Placental epithelial cell (primary cell): Measurements from ENCODE around the gene ATOSB. TPM values are rescaled to one million over a fixed set of nuclear protein-coding genes. Genes with fewer than 3 reads are reported as not detected.

Experiments
- total RNA-seq: library from RNA; depleted of rRNA; stranded (reverse); fragments of >200 nt; gene quantifications from 2 replicates; pipeline ENCODE4 v1.2.3, GENCODE V29; 2012

The ATOSB gene, protein sequence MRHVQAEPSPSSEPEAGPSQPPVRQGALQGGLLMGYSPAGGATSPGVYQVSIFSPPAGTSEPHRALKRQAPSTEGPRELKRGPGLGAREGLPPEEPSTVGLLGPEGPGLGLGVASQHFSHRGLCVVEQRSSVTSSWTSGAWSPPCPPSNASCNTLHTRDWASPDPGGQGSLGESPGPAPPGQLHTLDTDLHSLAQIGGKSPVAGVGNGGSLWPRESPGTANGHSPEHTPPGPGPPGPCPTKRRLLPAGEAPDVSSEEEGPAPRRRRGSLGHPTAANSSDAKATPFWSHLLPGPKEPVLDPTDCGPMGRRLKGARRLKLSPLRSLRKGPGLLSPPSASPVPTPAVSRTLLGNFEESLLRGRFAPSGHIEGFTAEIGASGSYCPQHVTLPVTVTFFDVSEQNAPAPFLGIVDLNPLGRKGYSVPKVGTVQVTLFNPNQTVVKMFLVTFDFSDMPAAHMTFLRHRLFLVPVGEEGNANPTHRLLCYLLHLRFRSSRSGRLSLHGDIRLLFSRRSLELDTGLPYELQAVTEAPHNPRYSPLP
- total RNA-seq, result 25.9 and 42.5 TPM in 2 replicates

DNA sequence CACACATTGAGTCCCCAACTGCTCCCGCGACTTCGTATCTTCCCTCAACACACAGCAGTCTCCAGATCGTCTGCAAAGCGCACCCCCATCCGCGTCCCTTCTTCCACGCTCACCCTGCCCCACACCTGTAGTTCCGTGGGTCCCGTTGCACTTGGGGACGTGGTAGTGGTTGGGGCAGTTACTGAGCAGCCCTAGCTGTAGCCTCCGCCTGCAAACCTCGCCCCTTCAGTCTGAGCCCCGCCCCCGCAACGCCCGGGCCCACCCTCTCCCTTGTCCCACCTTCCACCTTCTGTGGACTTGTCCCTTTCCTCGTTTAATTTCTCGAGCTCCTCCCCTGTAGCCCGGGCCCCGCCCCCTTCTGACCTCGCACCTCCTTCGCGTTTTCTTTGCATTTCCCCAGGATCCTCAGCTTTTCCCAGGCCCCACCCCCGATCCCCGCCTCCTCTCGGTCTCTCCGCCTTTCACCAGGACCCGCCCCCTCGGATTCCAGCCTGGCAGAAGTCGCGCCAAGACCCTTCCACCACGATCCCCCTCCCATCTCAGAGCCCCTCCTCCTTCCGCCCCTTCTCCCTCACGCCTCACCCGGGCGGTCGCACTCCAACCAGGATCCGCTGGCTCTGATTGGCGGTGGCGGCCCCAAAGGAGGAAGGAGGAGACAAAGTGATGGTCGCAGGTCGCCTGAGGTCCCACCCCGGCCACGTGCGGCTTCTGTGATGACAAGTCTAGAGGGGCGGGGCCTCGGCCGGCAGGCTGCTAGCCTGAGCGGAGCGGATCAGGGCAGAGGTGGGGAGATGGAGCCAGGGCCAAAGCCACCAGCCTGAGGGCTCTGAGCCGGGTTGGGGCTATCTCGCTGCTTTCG lies at the start of gene ATOSB:
Gene ATOSB, minus strand, starts transcription at position 183 of the 859 bp plus-strand sequence. CDS start 7,588 bp downstream, outside the sequence.

DNA sequence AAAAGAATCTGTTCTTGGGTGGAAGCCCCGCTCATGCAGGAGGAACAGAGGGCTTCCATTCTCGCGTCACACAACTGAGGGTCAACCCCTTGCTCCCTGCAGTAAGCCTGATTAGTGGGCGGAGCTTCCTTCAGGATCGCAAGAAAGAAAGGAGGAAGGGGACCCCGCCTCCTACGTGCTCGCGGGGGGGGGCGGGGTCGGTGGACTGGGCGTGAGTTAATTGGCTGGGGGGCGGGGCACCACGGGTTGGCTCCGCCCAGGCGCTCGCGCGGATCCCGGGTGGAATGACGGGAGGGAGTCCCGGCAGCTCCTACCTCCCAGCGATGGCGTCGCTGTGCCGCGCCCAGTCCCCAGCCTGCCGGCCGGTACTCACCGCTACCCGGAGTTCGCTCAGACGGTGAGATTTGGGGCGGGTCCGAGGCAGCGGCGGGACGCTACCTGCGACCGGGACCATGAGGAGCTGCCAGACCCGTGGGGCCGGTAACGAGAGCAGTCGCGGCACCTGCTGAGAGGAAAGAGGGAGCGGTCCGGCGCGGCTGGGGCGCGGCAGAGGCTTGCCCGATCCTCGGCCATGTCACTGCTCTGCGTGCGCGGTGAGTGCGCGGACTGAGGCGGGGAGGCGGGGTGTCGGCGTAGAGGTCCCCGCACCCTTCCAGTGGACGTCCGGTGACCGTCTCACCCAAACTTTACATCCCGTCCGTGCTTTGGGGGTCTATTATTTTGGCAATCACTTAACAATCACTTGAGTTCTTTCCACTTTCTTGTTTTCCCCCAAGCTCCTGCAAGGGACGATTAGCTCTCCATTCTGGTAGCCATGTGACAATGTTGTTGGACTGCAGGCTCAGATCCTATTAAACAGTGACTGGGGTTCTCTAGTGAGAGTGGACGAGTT lies 46.3 kb upstream of the ATOSB start, which contains the start of gene UNC13B:
Gene UNC13B, plus strand, starts transcription at position 297 of the 892 bp plus-strand sequence. Its CDS starts 275 bp downstream, at position 572.

DNA sequence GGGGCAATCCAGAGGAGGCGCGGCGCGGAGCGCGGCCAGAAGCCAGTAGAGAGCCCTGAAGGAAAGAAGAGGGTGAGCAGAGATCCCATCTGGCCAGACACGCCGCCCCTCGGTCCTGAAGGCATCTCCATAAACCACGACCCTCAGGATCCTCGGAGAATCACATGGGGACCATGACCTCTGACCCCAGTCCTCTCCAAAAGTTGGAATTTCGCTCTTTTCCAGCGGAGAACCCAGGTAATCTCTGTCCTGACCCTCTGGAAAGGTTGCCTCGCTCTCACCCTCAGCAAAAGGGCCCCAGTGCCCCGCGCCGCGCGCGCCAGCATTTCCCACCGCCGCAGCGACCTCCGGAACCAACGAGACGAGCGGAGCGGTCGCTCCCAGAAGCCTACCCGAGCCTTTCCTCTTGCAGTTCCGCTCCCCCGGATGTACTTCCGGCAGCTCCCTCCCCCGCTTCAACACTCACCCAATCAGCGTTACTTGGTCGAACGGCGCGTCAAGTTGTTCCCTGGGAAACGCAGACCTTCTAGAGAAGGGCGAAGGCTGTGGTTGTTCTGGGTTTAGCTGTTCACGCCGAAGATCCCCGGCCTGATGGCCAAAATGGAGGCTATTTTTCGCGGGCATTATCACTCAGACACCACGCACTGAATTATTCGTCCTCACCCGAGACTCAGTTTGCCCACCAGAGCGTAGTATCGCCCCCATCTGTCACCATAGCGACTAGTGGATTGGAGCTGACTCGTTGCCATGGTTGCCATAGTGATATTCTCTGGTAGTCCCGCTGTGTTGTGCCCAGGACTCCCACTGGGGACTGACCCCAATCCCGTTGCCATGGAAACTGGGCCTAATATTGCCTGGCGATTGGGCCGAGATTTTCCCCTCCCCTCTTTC lies 12.6 kb downstream of the ATOSB start, which contains the start of gene STOML2:
Gene STOML2, minus strand, starts transcription at position 363 of the 891 bp plus-strand sequence. Its CDS starts 37 bp downstream, at position 326.

DNA sequence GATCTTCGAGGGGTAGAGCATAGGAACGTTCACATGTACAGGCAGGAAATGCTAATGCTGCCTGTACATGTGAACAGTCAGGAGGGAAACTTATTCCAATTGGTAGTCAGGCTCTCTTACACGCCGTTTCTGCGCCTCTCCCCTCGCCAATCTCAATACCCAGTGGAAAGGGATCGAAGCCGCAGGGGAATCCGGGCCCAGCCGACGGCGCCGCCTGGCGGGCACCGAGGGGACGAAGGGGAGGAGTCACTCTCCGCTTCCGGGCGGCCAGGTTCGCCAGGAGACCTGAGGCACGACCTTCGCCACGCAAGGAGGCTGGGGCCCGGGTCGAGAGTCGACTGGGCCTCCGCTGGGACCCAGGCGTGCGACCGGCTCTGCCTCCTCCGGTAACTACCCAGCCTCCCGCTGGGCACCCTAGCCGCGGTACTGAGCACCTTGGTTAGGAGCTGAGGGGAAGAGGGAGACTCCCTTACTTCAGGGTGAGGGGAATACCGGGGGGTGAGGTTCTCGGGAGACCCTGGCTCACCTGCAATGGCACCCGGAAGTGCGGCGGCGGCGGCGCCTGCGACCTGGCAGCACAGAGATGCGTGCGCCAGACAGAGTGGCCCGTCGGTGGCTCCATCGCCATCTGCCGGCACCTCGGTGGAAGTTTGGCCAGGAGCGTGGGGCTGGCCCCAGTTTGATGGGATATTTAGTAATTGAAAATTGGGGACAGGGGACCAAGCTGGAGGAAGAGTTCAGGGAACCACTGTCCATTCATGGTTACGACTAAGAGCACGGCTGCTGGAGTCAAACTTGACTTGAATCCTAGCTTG lies 19.4 kb downstream of the ATOSB start, which contains the start of gene PIGO:
Gene PIGO, minus strand, starts transcription at position 557 of the 815 bp plus-strand sequence. CDS start 1,026 bp downstream, outside the sequence.

DNA sequence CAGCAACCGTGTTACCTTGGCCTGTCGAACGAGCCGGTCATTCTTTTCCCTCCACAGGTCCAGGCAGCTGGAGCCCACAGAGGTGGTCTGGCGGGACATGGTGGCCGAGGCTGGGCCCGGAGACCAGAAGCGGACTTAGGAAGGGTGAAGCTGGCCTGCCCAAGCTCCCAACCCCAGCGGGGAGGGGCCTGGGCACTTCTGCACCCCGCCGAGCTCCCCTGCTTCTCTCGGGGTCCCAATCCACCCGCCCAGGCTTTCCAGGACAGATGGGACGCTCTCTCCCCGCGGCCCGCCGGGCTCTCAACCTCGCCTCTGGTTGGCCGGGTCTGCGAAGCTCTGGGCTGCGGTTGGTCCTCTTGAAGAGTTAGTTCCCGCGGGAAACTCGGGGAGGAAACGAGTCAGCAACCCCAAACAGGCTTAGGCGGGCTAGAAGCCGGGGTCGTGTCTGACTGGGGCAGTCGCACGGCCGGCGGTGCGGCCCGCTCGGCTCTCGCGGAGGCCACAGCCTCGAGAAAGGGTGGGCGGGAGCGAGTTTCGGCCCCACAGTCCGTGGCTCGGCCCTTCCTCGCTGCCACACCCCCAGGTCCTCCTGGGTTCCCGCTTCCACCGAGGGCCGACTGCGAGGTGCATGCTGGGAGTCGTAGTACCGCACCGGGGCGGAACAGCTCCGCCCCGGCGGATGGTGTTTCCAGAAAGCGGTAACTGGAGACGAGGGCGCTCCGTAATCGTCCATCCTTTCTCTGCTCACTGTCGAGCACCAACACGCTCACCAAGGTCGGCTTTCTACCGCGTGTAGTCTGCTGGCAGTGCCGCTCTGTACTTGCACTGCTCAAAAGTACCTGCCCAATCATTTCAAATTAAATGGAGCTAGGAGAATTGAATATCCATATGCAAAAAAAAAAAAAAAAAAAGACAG lies 36.0 kb downstream of the ATOSB start, which contains the start of gene FANCG:
Gene FANCG, minus strand, starts transcription at position 517 of the 916 bp plus-strand sequence. Its CDS starts 418 bp downstream, at position 99.

DNA sequence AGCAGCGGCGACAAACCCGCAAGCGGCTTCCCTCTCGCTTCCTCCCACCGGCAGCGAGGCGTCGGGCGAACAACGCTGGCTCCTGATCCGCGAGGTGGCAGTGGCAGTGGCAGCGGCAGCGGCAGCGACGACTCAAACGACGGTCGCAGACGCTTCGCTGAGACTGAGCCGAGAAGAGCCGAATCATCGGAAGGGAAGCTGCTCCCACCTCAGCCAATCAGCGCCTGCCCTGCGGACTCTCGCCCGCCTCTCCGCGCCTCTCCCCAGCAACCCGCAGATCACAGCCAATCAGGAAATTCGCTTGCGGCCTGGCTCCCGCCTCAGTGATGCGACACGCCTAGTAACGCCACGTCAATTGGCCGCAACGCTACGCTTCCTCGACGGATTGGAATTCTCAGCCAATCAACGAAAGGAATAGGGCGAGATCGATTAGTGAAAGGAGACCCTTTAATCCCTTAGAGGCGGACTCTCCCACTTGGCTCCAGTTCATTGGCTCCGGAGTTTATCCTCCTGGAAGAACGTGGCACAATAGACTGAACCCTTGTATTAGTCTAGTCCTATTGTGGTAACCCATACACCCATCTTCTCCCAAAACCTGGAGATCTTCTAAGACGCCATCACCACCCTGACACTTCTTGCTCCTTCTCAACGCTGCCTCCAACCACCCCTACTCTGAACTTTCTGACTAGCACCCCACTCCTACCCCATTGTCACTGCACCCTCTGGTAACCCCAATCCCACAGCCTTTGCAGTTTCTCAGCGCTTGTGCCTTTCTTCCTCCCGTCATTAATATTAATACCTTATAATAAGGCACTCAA lies 43.0 kb downstream of the ATOSB start, which contains the start of gene VCP:
Gene VCP, minus strand, starts transcription at position 165 of the 818 bp plus-strand sequence. CDS start 272 bp downstream, outside the sequence.

Other genes with a start within 250 kb of the ATOSB start
- gene PHF24, start 157.6 kb downstream of the ATOSB start, total RNA-seq, result 0.39 and 0.65 TPM in 2 replicates
- 4.3 and 10.3 TPM in 2 replicates for gene DNAJB5, start 126.1 kb downstream of the ATOSB start, total RNA-seq
- 363 and 464 TPM in 2 replicates for gene VCP, start 43.2 kb downstream of the ATOSB start, total RNA-seq
- 21.6 and 39.7 TPM in 2 replicates for gene FANCG, start 35.9 kb downstream of the ATOSB start, total RNA-seq
- gene PIGO, start 19.3 kb downstream of the ATOSB start, total RNA-seq, result 18.5 and 24.8 TPM in 2 replicates
- 110 and 182 TPM in 2 replicates for gene STOML2, start 12.7 kb downstream of the ATOSB start, total RNA-seq
- 5.1 and 8.7 TPM in 2 replicates for gene UNC13B, start 46.1 kb upstream of the ATOSB start, total RNA-seq